GM12873 (cell line): ENCODE results near the gene C3orf20.

Experiments
- CTCF ChIP-seq: IDR thresholded peaks from 2 replicates; pipeline ENCODE4 v1.5.1; 2012; ENCODE audit warnings: low read depth, mild to moderate bottlenecking, moderate library complexity, low read length, control low read depth; ENCODE audit not compliant: insufficient read depth; ENCODE audit errors: missing control alignments

The C3orf20 gene

GRCh38 chr3:14651440-14652251 is 23.3 kb upstream of the C3orf20 start, which contains the start of gene CCDC174:
Gene CCDC174, plus strand, starts transcription at chr3:14651762. Its CDS starts 75 bp downstream, at chr3:14651837.
- no peak for TF ChIP-seq CTCF

- no peak for TF ChIP-seq CTCF
Observed at GRCh38 chr3:14657579-14657978, 17.4 kb upstream of the C3orf20 start.

DNA sequence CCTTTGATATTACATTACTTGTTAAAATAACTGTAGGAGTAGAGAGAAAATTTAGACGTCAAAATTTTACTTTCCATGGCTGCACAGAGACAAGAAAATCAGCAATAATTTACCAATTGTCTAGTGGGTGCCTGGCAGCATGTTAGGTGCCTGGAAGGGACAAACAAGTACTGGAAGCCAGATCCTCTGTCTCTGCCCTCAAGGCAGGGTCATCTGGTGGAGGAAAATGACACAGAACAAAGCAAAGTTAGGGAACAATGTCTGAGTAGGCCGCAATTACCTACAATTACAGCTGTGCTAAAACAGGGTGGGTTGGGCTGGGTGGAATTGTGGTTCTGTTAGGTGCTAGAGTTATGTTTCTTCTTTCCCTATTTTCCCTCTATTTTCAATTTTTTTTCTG is 16.0 kb upstream of the C3orf20 start:
- no peak for TF ChIP-seq CTCF

GRCh38 chr3:14660942-14661341 is 14.0 kb upstream of the C3orf20 start:
- no peak for TF ChIP-seq CTCF

- TF ChIP-seq CTCF, result no peak
Observed at GRCh38 chr3:14663396-14664135, 11.4 kb upstream of the C3orf20 start.

DNA sequence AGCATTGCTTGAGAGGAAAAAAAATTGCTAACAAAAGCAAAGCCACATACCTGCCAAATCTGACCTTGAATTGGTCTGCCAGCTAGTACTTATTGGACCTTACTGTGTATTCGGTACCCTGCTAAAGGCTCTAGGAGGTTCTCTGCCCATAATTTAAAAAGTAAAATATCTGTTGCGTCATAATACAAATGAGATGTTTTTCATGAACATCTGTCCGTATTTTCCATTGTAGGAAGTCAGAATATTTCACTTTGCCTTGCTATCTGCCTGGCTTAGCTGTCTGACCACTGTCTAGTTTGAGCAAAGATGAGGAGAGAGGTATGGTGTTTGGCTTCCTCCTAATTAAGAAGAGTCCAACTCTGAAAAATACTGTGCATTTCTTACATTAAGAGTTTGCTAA is 10.8 kb upstream of the C3orf20 start:
- no peak for TF ChIP-seq CTCF

DNA sequence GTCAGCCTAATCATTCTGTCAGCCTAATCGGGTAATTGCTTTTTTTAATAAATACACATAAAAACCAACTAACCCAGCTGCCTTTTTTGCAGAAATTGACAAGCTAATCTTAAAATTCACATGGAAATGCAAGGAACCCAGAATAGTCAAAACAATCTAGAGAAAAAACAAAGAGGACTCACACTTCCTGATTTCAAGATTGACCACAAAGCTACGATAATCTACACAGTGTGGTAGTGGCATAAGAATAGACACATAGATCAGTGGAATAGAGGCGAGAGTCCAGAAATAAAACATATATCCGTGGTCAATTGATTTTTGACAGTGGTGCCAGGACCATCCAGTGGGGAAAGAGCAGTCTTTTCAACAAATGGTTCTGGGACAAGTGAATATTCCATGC is 2.4 kb upstream of the C3orf20 start:
- no peak for TF ChIP-seq CTCF
